ENCODE measurements around the gene TMC6. TPM values are rescaled to one million over a fixed set of nuclear protein-coding genes. Genes with fewer than 3 reads are reported as not detected.
A peak's percentile ranks its signal among the peaks of the same experiment; 100 is the strongest.

Gene TMC6
- total RNA-seq, 5 donors from 2014 or later (not counting 1 experiment from before 2014, with no cell fraction given) = 616 to 847 (median 698) TPM

- no peaks in the 10 kb centered on the region for H3K27me3 Mint-ChIP-seq
- peaks cover 5 to 14% of the 10 kb centered on the region in 2 donors for H3K36me3 ChIP-seq (ENCODE audit: control insufficient read depth in 2 of 2, extremely low read depth in 1 of 2, insufficient read depth in 1 of 2, low read length in 1 of 2)
- peaks cover 13 to 51% of the 10 kb centered on the region in 2 experiments for H3K4me1 ChIP-seq (ENCODE audit: control insufficient read depth in 1 of 2, extremely low read depth in 1 of 2, insufficient read depth in 2 of 2, low read length in 2 of 2)
- H3K4me3 ChIP-seq (ENCODE audit: control insufficient read depth in 1 of 2, extremely low read depth in 1 of 2, low read length in 1 of 2) = peak within 1 kb of the TSS; percentile 51 to 58
- WGBS (ENCODE audit: insufficient coverage) = under 1% methylated on average over 80 of the region's 84 CpGs
- H3K4me3 Mint-ChIP-seq = peak within 1 kb of the TSS; percentile 66 to 75 (median 68)
- ChIA-PET POLR2A (no interaction called here), CTCF (no interaction called here)
- no peaks in the 10 kb centered on the region for H3K36me3 Mint-ChIP-seq
- H3K27me3 ChIP-seq (replicated peaks in 1 of 2; ENCODE audit: control insufficient read depth in 2 of 2, extremely low read depth in 1 of 2, insufficient read depth in 2 of 2, low read length in 1 of 2) = peaks cover 0 to 4% of the 10 kb centered on the region in 2 experiments
- peaks cover 21 to 39% (median 38%) of the 10 kb centered on the region in 3 donors for H3K4me1 Mint-ChIP-seq
- H3K9me3 ChIP-seq = no peaks in the 10 kb centered on the region
- peak; percentile 73 to 92 (median 83) for DNase-seq
- H3K27ac Mint-ChIP-seq = peak within 1 kb of the TSS; percentile 79 to 82
- ATAC-seq (replicated peaks in 1 of 4) = peak; percentile 86 to 94 (median 92)
- no peaks in the 10 kb centered on the region for H3K9me3 Mint-ChIP-seq
- peak within 1 kb of the TSS; percentile 83 for H3K27ac ChIP-seq (ENCODE audit: low read length)
Observed at GRCh38 chr17:78168242-78168902, 39.8 kb upstream of the TMC6 start, which contains the start of gene SYNGR2. TSS of gene SYNGR2 (plus strand) at chr17:78168581. CDS start at chr17:78168617, 36 bp downstream.

GRCh38 chr17:78166416-78166815, 37.9 kb upstream of the TMC6 start:
- ChIA-PET POLR2A (no interaction called here), CTCF (no interaction called here)
- peak overlapping the region in 1 of 3 donors; percentile 9 for H3K4me3 Mint-ChIP-seq

DNA sequence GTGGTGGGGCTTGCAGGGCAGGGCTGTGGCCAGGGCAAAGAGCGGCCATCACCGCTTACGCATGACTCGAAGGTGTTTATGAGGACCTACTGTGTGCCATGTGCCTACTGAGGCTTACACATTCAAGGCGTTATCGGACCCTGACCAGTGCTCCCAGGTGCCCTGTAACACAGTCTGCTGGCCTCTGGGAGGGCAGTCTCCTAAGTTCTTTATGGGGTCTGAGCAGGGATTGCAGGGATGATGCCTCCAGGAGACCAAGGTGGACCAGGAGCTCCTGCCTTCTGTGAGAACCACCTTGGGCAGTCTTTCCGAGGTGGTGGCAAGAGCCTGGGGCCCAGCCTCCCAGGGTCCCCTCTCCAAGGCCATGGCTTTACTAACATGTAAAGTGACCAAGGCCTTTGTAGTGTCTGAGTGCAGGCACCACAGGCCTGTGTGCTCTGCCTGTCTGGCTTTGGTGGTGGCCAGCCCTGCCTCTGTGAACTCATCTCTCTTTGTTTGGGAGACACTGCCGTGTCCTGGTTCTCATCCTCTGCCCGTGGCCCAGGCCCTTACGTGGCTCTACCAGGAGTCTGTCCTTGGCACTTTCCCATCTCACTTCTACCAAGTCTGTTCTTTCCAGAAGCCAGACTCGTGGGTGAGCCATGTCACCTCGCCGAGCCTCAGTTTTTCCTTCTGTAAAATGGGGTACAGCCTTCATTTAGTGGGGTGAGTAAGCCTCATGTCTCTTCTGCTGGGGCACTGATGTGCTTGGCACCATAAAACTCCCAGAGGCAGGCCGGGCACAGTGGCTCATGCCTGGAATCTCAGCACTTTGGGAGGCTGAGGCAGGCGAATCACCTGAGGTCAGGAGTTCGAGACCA, 36.4 kb upstream of the TMC6 start:
- ATAC-seq (replicated peaks in 1 of 4) (no peak), DNase-seq (no peak)
- Mint-ChIP-seq H3K27ac (no peak overlapping the region), H3K4me1 (peaks cover 0 to 7% (median 5%) of the 10 kb centered on the region in 3 donors), H3K4me3 (no peak overlapping the region), H3K9me3 (no peaks in the 10 kb centered on the region), H3K36me3 (no peaks in the 10 kb centered on the region), H3K27me3 (no peaks in the 10 kb centered on the region)
- CTCF ChIA-PET = no interaction called here
- no peak overlapping the region for H3K4me3 ChIP-seq (ENCODE audit: control insufficient read depth in 1 of 2, extremely low read depth in 1 of 2, low read length in 1 of 2)
- H3K36me3 ChIP-seq (ENCODE audit: control insufficient read depth in 2 of 2, extremely low read depth in 1 of 2, insufficient read depth in 1 of 2, low read length in 1 of 2) = no peaks in the 10 kb centered on the region
- H3K27ac ChIP-seq (ENCODE audit: low read length) = no peak overlapping the region
- H3K27me3 ChIP-seq (replicated peaks in 1 of 2; ENCODE audit: control insufficient read depth in 2 of 2, extremely low read depth in 1 of 2, insufficient read depth in 2 of 2, low read length in 1 of 2) = peaks cover 0 to 4% of the 10 kb centered on the region in 2 experiments
- POLR2A ChIA-PET = no interaction called here
- 92% methylated on average over 9 of the region's 16 CpGs for WGBS (ENCODE audit: insufficient coverage)
- H3K4me1 ChIP-seq (ENCODE audit: control insufficient read depth in 1 of 2, extremely low read depth in 1 of 2, insufficient read depth in 2 of 2, low read length in 2 of 2) = peaks cover 7 to 18% of the 10 kb centered on the region in 2 experiments
- no peaks in the 10 kb centered on the region for H3K9me3 ChIP-seq

More at GRCh38 chr17:78166416-78166815, 37.9 kb upstream of the TMC6 start:
- DNase-seq (no peak), ATAC-seq (replicated peaks in 1 of 4) (no peak)
- Mint-ChIP-seq H3K27ac (no peak overlapping the region), H3K27me3 (no peaks in the 10 kb centered on the region), H3K9me3 (no peaks in the 10 kb centered on the region), H3K36me3 (no peaks in the 10 kb centered on the region), H3K4me1 (peaks cover 1 to 19% (median 19%) of the 10 kb centered on the region in 3 donors)
- Histone ChIP-seq H3K9me3 (no peaks in the 10 kb centered on the region), H3K4me1 (ENCODE audit: control insufficient read depth in 1 of 2, extremely low read depth in 1 of 2, insufficient read depth in 2 of 2, low read length in 2 of 2) (peaks cover 7 to 31% of the 10 kb centered on the region in 2 experiments), H3K36me3 (ENCODE audit: control insufficient read depth in 2 of 2, extremely low read depth in 1 of 2, insufficient read depth in 1 of 2, low read length in 1 of 2) (peaks cover 4% of the 10 kb centered on the region in 2 donors), H3K4me3 (ENCODE audit: control insufficient read depth in 1 of 2, extremely low read depth in 1 of 2, low read length in 1 of 2) (no peak overlapping the region), H3K27me3 (replicated peaks in 1 of 2; ENCODE audit: control insufficient read depth in 2 of 2, extremely low read depth in 1 of 2, insufficient read depth in 2 of 2, low read length in 1 of 2) (peaks cover 0 to 4% of the 10 kb centered on the region in 2 experiments), H3K27ac (ENCODE audit: low read length) (no peak overlapping the region)
- 24% methylated on average over 1 of the region's 6 CpGs for WGBS (ENCODE audit: insufficient coverage)

DNA sequence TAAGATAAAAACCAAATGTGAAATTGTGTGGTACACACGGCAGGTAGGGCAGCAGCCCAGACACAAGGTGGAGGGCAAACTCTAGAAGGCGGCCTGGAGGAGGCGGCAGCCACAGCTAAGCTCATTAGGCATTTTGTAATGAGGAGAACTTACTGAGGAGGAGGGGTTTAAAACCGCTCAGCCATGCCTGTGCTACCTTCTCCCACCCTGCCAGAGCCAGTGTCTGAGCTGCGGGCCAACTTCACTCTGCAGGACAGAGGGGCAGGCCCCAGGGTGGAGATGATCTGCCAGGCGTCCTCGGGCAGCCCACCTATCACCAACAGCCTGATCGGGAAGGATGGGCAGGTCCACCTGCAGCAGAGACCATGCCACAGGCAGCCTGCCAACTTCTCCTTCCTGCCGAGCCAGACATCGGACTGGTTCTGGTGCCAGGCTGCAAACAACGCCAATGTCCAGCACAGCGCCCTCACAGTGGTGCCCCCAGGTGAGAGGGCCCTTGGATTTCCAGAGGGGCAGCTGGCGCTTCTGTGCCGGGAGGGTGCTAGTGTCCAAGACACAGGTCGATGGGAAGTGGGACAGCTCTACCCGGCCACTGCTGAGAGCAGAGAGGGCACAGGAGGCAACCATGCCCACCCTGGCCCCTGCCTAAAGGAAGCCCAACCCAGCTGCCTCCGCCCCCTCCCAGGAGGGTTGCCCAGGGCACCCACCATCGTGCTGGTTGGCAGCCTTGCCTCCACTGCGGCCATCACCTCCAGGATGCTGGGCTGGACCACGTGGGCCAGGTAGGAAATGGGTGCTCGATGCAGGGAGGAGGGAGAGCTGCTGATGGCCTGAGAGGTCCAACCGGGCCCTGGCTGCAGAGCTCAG, 35.6 kb upstream of the TMC6 start:
- Mint-ChIP-seq H3K4me1 (peaks cover 0 to 6% (median 3%) of the 10 kb centered on the region in 3 donors), H3K4me3 (no peak overlapping the region), H3K27ac (peak overlapping the region in 1 of 2 donors; percentile 28), H3K36me3 (no peaks in the 10 kb centered on the region), H3K27me3 (no peaks in the 10 kb centered on the region), H3K9me3 (no peaks in the 10 kb centered on the region)
- Histone ChIP-seq H3K27me3 (replicated peaks in 1 of 2; ENCODE audit: control insufficient read depth in 2 of 2, extremely low read depth in 1 of 2, insufficient read depth in 2 of 2, low read length in 1 of 2) (peaks cover 0 to 4% of the 10 kb centered on the region in 2 experiments), H3K9me3 (no peaks in the 10 kb centered on the region), H3K27ac (ENCODE audit: low read length) (no peak overlapping the region), H3K36me3 (ENCODE audit: control insufficient read depth in 2 of 2, extremely low read depth in 1 of 2, insufficient read depth in 1 of 2, low read length in 1 of 2) (no peaks in the 10 kb centered on the region), H3K4me3 (ENCODE audit: control insufficient read depth in 1 of 2, extremely low read depth in 1 of 2, low read length in 1 of 2) (no peak overlapping the region), H3K4me1 (ENCODE audit: control insufficient read depth in 1 of 2, extremely low read depth in 1 of 2, insufficient read depth in 2 of 2, low read length in 2 of 2) (peaks cover 0 to 9% of the 10 kb centered on the region in 2 experiments)
- DNase-seq (no peak), ATAC-seq (replicated peaks in 1 of 4) (no peak)
- CTCF ChIA-PET = interaction anchor here in 1 of 2 donors (0.6 kb wide), 1 partner anchor 275 kb away, joined by 3 read pairs; no protein-coding TSS in a partner anchor
- WGBS (ENCODE audit: insufficient coverage) = 79% methylated on average over 17 of the region's 22 CpGs
- POLR2A ChIA-PET = interaction anchor here in 1 of 2 donors (0.6 kb wide), 1 partner anchor 39 kb away, joined by 3 read pairs; no protein-coding TSS in a partner anchor

DNA sequence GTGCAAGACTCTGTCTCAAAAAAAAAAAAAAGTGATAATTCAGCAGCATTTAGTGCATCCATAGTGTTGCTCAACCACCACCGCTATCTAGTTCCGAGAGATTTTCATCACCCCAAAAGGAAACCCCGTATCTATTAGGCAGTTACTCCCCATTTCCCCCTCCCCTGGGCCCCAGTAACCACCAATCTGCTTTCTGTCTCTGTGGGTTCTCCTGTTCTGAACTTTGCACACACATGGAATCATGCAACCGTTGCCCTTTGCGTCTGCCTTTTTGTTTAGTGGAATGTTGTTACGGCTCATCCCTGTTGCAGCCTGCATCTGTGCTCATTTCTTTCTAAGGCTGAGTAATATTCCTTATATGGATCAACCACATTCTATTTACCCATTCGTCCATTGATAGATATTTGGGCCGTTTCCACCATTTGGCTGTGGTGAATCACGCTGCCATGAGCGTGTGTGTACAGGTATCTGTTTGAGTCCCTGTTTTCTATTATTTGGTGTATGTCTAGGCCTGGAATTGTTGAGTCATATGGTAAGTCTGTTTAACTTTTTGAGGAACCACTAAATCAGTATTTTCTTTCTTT, 31.1 kb upstream of the TMC6 start:
- CTCF ChIA-PET = no interaction called here
- Mint-ChIP-seq H3K4me3 (no peak overlapping the region), H3K27me3 (no peaks in the 10 kb centered on the region), H3K9me3 (no peaks in the 10 kb centered on the region), H3K36me3 (no peaks in the 10 kb centered on the region), H3K4me1 (peaks cover 0 to 9% (median 3%) of the 10 kb centered on the region in 3 donors), H3K27ac (no peak overlapping the region)
- Histone ChIP-seq H3K9me3 (no peaks in the 10 kb centered on the region), H3K4me3 (ENCODE audit: control insufficient read depth in 1 of 2, extremely low read depth in 1 of 2, low read length in 1 of 2) (no peak overlapping the region), H3K4me1 (ENCODE audit: control insufficient read depth in 1 of 2, extremely low read depth in 1 of 2, insufficient read depth in 2 of 2, low read length in 2 of 2) (no peaks in the 10 kb centered on the region), H3K27ac (ENCODE audit: low read length) (no peak overlapping the region), H3K27me3 (replicated peaks in 1 of 2; ENCODE audit: control insufficient read depth in 2 of 2, extremely low read depth in 1 of 2, insufficient read depth in 2 of 2, low read length in 1 of 2) (peaks cover 0 to 9% of the 10 kb centered on the region in 2 experiments), H3K36me3 (ENCODE audit: control insufficient read depth in 2 of 2, extremely low read depth in 1 of 2, insufficient read depth in 1 of 2, low read length in 1 of 2) (no peaks in the 10 kb centered on the region)
- ATAC-seq (replicated peaks in 1 of 4) = no peak
- POLR2A ChIA-PET = no interaction called here
- DNase-seq = no peak
- WGBS (ENCODE audit: insufficient coverage) = 60% methylated on average over 4 of the region's 10 CpGs

Measured in T-cell (primary cell).